SK-N-MC (cell line): ENCODE results near the gene CHAT.

Experiments
- DNase-seq: peaks from one replicate; pipeline ENCODE4 v3.0.0-alpha.2; 2011; ENCODE audit warnings: low read depth, low spot score
- H3K27ac ChIP-seq: fragments of 200-600 bp; sonication (generic); 2 replicates; pipeline ENCODE4 v1.5.1; 2016; ENCODE audit warnings: mixed run types
- H3K36me3 ChIP-seq: fragments of 200-600 bp; sonication (generic); 2 replicates; pipeline ENCODE4 v1.6.1; 2017; ENCODE audit warnings: antibody characterized with exemption, low read length, mixed read lengths; ENCODE audit not compliant: insufficient read depth
- H3K4me3 ChIP-seq: fragments of 200-600 bp; sonication (generic); 2 replicates; pipeline ENCODE4 v1.5.1; 2016
- H3K9ac ChIP-seq: fragments of 200-600 bp; sonication (generic); 2 replicates; pipeline ENCODE4 v1.8.0; 2017; ENCODE audit warnings: mixed run types, mixed read lengths; ENCODE audit not compliant: insufficient read length
- H3K9me3 ChIP-seq: fragments of 200-600 bp; sonication (generic); 2 replicates; pipeline ENCODE4 v1.6.1; 2017; ENCODE audit warnings: low read depth, mild to moderate bottlenecking, antibody characterized with exemption, low read length, moderate library complexity, mixed read lengths
- EZH2 ChIP-seq: fragments of 200-600 bp; sonication (generic); IDR thresholded peaks from one replicate; pipeline ENCODE4 v1.6.1; 2017; ENCODE audit warnings: antibody characterized with exemption
- FOXP2 ChIP-seq: optimal IDR thresholded peaks from 2 replicates; pipeline ENCODE3; 2011; ENCODE audit warnings: mild to moderate bottlenecking, moderate library complexity; ENCODE audit not compliant: insufficient read depth; ENCODE audit errors: extremely low read length, control extremely low read depth
- POLR2AphosphoS5 ChIP-seq: IDR thresholded peaks from 2 replicates; pipeline ENCODE4 v1.6.1; 2012; ENCODE audit warnings: mild to moderate bottlenecking, low read depth, low read length, borderline replicate concordance

CHAT gene

DNA sequence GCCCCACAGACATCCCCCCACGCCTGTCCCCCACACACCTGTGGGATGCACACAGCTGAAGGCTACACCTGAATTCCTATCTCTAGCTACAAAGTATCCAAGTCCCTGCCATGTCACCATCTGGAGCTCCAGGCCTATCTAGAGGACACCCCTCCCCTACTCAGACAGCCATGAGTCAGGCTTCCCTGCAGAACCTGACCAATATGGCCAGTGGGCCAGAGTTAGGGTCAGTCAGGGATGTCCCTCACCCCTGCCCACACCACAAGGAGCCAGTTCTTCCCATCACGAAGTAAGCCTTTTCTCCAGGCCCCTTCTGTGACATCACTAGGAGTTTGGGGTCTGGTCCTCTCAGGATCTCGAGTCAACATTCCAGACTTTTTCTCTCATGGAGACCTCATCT is 14.3 kb upstream of the CHAT start:
- H3K27ac ChIP-seq, result no peak overlapping the region
- H3K36me3 ChIP-seq, result no peaks in the 10 kb centered on the region
- no peak for TF ChIP-seq EZH2
- no peak for TF ChIP-seq FOXP2
- TF ChIP-seq POLR2AphosphoS5, result no peak
- no peaks in the 10 kb centered on the region for H3K9me3 ChIP-seq
- DNase-seq, result no peak
- no peak overlapping the region for H3K4me3 ChIP-seq
- no peak overlapping the region for H3K9ac ChIP-seq

DNA sequence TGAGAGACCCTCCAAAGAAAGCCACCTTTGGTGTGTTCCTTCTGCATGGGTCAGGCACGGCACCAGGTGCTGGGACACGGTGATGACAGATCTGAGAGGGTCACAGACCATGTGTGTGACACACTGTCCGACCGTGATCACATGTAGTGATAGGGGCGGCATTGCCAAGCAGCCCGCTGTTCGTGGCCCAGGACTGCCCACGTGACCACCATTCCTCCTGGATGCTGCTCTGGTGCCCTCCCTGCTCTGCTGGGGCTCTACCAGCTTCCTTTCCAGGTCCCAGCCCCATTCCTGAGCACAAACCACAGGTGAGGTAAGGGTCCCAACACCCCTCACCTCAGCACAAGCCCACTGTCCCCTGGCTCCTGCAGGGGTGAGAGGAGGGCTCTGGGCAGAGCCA is 13.8 kb upstream of the CHAT start:
- Histone ChIP-seq H3K27ac (no peak overlapping the region), H3K9me3 (no peaks in the 10 kb centered on the region), H3K36me3 (no peaks in the 10 kb centered on the region), H3K9ac (no peak overlapping the region), H3K4me3 (no peak overlapping the region)
- no peak for DNase-seq
- no peak for TF ChIP-seq POLR2AphosphoS5
- no peak for TF ChIP-seq EZH2
- no peak for TF ChIP-seq FOXP2

DNA sequence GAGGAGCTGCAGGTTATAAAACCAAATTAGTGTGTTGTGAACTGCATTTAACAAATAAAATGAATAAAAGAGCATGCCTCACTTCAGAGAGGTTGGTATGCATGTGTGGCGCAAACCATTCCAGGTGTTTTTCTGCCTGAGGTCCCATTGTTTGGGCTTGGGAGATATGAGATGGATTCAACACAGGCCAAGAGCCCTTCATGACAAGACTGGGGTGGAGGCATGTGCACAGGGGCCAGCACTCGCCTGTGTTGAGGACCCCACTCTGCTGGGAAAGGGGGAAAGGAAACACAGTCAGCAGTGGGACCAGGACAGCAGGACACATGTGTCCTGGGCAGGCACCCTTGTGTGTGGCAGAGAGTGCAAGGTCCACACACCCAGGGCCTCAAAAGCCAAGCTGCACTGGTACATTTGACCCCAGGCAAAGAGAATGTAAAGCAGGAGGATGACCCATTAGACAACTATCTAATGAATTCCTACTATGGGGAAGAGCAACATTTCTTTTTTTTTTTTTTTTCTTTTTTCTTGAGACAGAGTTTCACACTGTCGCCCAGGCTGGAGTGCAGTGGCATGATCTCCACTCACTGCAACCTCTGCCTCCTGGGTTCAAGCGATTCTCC is 12.9 kb upstream of the CHAT start:
- no peaks in the 10 kb centered on the region for H3K36me3 ChIP-seq
- no peaks in the 10 kb centered on the region for H3K9me3 ChIP-seq
- TF ChIP-seq FOXP2 (no peak), EZH2 (no peak), POLR2AphosphoS5 (no peak)
- H3K9ac ChIP-seq, result no peak overlapping the region
- H3K4me3 ChIP-seq, result no peak overlapping the region
- H3K27ac ChIP-seq, result no peak overlapping the region
- DNase-seq, result no peak

DNA sequence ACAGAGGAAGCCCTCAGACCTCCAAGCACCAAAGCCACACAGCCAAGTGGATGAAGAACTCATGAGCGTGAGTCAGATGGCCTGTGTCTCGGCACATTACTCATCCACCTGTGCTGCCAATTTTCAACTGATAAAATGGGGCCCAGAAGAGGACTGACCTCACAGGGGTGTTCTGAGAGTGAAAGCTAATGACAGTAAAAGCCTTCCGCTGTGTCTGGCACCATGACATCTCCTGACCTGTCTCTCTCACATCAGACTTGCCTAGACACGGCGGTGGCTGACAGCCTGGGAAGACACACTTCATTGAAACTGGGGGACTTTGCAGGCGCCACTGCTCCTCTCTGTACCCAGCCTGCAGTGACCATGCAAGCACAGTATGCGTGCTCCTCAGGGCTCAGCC is 12.0 kb upstream of the CHAT start:
- no peak for DNase-seq
- no peaks in the 10 kb centered on the region for H3K36me3 ChIP-seq

DNA sequence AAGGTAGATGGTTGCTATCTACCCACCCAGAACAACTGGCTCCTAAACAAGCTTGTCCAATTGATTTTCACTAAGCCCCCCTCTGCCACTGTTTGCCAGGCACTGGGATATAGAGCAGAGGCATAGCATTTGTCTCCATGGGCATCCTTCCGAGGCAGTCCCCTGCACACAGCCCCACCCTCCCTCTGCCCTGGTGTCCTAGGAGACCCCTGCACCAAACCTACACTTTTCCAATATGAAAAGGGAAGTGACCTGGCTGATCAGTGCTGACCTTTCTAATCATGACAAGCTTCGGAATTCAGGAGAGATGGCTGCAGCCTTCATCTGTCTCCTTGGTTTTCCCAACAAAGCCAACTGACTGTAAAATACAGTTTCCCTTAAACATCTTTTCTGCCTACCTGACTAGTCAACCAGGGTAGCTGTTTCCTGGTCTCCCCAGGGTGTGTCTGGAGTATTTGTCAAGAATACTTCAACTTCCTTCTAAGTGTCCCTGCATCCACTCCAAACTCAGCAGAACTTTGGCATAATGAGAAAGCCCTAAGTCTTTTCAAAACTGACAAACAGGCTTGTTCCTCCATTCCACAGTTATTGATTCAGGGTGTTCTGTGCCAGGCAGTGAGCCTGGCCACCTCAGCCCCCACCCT is 11.3 kb upstream of the CHAT start:
- DNase-seq, result no peak
- Histone ChIP-seq H3K27ac (no peak overlapping the region), H3K9ac (no peak overlapping the region), H3K36me3 (no peaks in the 10 kb centered on the region), H3K9me3 (no peaks in the 10 kb centered on the region), H3K4me3 (no peak overlapping the region)
- no peak for TF ChIP-seq POLR2AphosphoS5
- TF ChIP-seq EZH2, result no peak

More for the DNA sequence above, 12.0 kb upstream of the CHAT start:
- Histone ChIP-seq H3K9me3 (no peaks in the 10 kb centered on the region), H3K27ac (no peak overlapping the region), H3K9ac (no peak overlapping the region), H3K4me3 (no peak overlapping the region)
- TF ChIP-seq EZH2 (no peak), FOXP2 (no peak), POLR2AphosphoS5 (no peak)

GRCh38 chr10:49605216-49605938 is 8.5 kb upstream of the CHAT start:
- H3K9ac ChIP-seq, result no peak overlapping the region
- no peak for DNase-seq
- H3K27ac ChIP-seq, result no peak overlapping the region
- no peak for TF ChIP-seq POLR2AphosphoS5
- TF ChIP-seq FOXP2, result no peak
- TF ChIP-seq EZH2, result no peak
- H3K36me3 ChIP-seq, result no peaks in the 10 kb centered on the region
- no peaks in the 10 kb centered on the region for H3K9me3 ChIP-seq
- H3K4me3 ChIP-seq, result no peak overlapping the region

GRCh38 chr10:49605939-49606509 is 7.8 kb upstream of the CHAT start:
- H3K36me3 ChIP-seq, result no peaks in the 10 kb centered on the region
- DNase-seq, result no peak
- no peak overlapping the region for H3K4me3 ChIP-seq
- no peak overlapping the region for H3K27ac ChIP-seq
- TF ChIP-seq FOXP2 (no peak), POLR2AphosphoS5 (no peak), EZH2 (no peak)
- no peak overlapping the region for H3K9ac ChIP-seq
- H3K9me3 ChIP-seq, result no peaks in the 10 kb centered on the region

DNA sequence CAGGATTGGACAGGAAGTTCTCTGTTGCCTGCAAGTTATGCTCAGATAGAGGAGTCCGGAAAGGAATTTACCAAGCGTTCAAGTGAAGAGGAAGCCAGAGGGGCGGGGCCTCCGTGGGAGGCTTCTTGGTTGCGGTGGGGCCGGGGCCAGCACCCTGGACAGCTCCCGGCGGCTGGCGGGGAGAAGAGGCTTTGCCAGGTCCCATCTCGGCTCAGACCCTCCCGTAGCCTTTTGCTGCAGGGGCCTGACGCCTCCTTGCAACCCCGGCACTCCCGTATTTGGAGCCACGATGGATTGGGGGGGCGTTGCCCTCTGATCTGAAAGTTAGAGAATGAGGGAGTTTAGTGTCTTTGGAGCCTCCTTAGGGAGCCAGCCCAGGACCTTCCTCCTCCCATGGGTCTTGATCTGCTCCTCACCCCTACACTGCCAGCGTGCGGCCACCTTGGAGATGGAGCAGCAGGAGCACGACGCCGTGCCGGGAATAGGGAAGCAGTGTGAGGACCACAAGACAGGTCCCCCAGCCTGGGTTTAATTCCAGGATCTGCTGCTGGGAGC is 6.8 kb upstream of the CHAT start:
- Histone ChIP-seq H3K9me3 (no peaks in the 10 kb centered on the region), H3K4me3 (no peak overlapping the region), H3K27ac (no peak overlapping the region), H3K36me3 (no peaks in the 10 kb centered on the region), H3K9ac (no peak overlapping the region)
- TF ChIP-seq POLR2AphosphoS5 (no peak), FOXP2 (no peak), EZH2 (no peak)
- peak; percentile 53 for DNase-seq
